ENCODE data around the gene KCND3.

KCND3 gene

DNA sequence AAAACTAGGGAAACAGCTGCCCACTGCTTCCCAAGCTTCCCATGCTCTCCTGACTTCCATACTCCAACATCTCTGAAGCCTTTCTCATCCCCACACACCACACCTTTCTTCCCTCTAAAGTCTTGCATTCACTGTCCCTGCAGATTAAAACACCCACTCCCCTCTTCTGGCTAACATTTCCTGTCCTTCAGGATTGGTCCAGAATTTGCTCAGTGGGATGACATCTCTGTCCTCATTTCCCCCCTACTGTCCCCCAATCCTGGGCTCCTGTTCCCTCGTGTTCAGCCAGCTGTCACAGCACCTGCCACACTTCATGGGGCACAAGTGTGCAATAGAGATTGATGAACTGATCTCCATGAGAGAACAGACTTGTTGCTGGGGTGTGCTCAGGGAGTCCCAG is 82.7 kb downstream of the KCND3 start:
- intact Hi-C loops (cut with DNase I; ENCODE audit: low total_unique reads): loop anchor here (10.0 kb wide), 1 partner anchor 78 kb away; the partner anchor contains the start of gene KCND3
- no peak for DNase-seq
- Histone ChIP-seq H3K27me3 (no peaks in the 10 kb centered on the region), H3K4me3 (no peak overlapping the region), H3K9me3 (no peaks in the 10 kb centered on the region), H3K36me3 (no peaks in the 10 kb centered on the region), H3K27ac (no peak overlapping the region), H3K4me1 (peaks cover 0 to 19% (median 6%) of the 10 kb centered on the region in 4 donors)
- TF ChIP-seq, protein P1, sequence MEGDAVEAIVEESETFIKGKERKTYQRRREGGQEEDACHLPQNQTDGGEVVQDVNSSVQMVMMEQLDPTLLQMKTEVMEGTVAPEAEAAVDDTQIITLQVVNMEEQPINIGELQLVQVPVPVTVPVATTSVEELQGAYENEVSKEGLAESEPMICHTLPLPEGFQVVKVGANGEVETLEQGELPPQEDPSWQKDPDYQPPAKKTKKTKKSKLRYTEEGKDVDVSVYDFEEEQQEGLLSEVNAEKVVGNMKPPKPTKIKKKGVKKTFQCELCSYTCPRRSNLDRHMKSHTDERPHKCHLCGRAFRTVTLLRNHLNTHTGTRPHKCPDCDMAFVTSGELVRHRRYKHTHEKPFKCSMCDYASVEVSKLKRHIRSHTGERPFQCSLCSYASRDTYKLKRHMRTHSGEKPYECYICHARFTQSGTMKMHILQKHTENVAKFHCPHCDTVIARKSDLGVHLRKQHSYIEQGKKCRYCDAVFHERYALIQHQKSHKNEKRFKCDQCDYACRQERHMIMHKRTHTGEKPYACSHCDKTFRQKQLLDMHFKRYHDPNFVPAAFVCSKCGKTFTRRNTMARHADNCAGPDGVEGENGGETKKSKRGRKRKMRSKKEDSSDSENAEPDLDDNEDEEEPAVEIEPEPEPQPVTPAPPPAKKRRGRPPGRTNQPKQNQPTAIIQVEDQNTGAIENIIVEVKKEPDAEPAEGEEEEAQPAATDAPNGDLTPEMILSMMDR (IDR thresholded peaks at IDR 0.05): no peak

DNA sequence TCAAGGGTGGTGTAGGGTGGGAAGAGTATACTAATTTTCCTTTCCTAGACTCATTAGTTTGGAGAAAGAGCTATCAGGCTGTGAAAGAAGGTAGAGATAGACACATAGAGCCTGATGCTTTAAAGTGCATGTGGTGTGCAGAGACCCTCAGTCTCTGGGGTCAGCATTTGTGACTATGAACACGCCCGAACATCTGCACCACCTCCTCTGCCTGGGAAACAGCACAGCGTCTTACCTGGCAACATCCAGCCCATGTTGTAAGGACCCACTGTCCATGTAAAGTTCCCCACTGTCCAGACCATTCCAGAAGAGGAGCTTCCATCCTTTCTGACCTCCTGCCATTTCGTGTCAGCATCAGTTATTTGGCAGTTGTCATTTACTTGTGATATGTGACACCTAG is 83.4 kb downstream of the KCND3 start:
- intact Hi-C loops (cut with DNase I; ENCODE audit: low total_unique reads): loop anchor here (10.0 kb wide), 1 partner anchor 79 kb away; the partner anchor contains the start of gene KCND3
- Histone ChIP-seq H3K4me1 (peaks cover 0 to 19% (median 6%) of the 10 kb centered on the region in 4 donors), H3K27ac (no peak overlapping the region), H3K27me3 (no peaks in the 10 kb centered on the region), H3K9me3 (no peaks in the 10 kb centered on the region), H3K36me3 (no peaks in the 10 kb centered on the region), H3K4me3 (no peak overlapping the region)
- TF ChIP-seq, protein P1 (IDR thresholded peaks at IDR 0.05): no peak
- DNase-seq: no peak

DNA sequence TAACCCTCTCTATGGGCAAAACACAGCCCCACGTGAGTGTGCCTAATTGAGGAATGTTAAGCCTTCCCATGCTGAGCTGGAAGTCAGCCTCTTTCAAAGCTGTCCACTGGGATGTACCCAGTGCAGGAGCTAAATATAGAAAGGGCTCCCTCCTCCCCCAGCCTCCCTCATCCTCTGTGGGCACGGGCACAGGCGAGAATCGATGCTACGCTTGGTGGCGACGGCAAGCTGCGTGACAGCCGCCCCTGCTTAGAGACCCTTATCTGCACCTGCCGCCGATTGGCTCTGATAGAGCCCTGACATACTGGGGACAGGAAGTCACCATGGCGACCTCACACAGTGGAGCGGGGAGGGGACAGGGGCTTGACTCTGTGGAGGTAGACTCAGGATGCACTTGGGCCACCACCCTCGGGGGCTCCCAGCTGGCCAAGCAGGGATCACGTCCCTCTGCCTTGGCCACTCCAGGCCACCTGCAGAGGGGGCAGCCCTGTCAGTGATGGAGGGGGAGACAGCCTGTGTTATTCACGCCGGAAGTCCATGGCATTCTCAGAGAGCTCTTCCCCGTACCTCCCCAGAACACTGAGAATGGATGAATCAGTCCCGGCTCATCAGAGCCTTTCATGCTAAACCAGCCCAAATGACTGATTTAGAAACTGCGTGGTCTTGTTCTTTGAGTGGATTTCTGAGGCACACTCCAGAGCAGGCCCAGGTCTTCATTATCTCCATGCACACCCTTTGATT is 84.8 kb downstream of the KCND3 start:
- Histone ChIP-seq H3K27me3 (no peaks in the 10 kb centered on the region), H3K27ac (peak overlapping the region; percentile 10 to 57), H3K4me3 (peak overlapping the region; percentile 20 to 21), H3K4me1 (peaks cover 0 to 19% (median 6%) of the 10 kb centered on the region in 4 donors), H3K9me3 (no peaks in the 10 kb centered on the region), H3K36me3 (no peaks in the 10 kb centered on the region)
- TF ChIP-seq, protein P1 (IDR thresholded peaks at IDR 0.05): no peak
- DNase-seq: no peak
- intact Hi-C loops (cut with DNase I; ENCODE audit: low total_unique reads): loop anchor here (10.0 kb wide), 1 partner anchor 80 kb away; the partner anchor contains the start of gene KCND3

DNA sequence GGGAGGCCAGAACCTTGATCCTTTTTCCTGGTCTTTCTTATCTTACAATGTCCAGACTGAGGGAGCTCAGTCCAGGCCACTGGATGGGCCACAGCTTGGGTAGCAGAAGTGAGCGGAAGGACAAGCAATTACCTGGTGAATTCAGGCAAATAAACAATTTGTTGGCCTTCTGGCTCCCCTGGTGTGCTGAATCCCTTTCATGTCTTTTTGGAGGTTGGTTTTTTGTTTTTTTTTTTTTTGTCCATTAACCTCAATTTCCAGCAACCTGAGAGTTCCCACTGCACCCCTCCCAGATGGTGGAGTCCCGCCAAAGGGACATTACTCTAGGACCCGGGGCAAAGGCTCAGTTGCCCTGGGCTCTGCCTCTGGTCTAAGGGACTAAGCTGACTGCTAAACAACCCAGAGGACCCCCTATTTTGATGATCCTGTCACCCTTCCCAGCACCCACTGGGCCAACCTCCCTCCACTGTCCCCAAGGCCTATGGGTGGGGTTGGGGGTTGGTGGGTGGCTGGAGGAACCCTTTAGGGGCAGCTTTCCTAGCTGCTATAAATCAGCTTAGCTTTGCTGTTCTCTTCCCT is 85.5 kb downstream of the KCND3 start:
- peak overlapping the region in 1 of 2 donors; percentile 57 for H3K27ac ChIP-seq
- peaks cover 0 to 19% (median 6%) of the 10 kb centered on the region in 4 donors for H3K4me1 ChIP-seq
- intact Hi-C loops (cut with DNase I; ENCODE audit: low total_unique reads): loop anchor here (10.0 kb wide), 1 partner anchor 81 kb away; the partner anchor contains the start of gene KCND3
- H3K4me3 ChIP-seq: no peak overlapping the region
- TF ChIP-seq, protein P1 (IDR thresholded peaks at IDR 0.05): no peak
- no peak for DNase-seq
- H3K36me3 ChIP-seq: no peaks in the 10 kb centered on the region
- H3K9me3 ChIP-seq: no peaks in the 10 kb centered on the region
- H3K27me3 ChIP-seq: no peaks in the 10 kb centered on the region

DNA sequence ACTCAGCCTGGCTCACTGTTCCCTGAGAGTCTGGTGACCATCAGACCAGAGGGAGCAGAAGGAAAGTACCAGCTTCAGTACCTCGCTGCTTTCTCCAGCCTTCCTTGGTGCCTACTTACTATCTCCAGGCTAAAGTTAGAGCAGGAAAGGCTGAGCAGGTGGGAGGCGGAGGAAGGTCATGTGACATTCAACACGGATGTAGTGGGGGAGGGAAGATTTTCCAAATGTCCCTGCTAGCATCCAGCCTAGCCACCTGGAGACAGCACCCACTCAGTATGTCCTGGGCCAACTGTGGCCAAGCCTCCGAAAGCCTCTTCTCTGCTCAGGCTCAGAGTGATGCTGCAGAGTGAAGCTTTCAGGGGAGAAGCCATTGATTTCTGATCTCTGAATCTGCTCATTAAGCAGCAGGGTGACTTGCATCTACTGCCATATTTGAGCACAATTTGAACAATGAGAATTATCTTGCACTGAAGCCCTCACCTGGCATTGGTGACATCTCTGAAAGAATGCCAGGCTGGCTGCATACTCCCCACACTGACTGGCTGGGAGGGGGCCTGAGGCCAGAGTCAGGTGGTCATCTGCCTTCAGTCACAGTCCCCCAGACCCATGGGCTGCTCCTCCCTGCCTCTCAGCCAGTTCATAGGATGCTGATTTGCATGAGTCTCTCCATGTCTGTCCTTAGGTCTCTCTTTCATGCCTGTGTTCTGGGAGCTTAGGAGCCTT is 86.2 kb downstream of the KCND3 start:
- intact Hi-C loops (cut with DNase I; ENCODE audit: low total_unique reads): loop anchor here (10.0 kb wide), 1 partner anchor 81 kb away; the partner anchor contains the start of gene KCND3
- no peak overlapping the region for H3K27ac ChIP-seq
- no peaks in the 10 kb centered on the region for H3K27me3 ChIP-seq
- H3K9me3 ChIP-seq: no peaks in the 10 kb centered on the region
- DNase-seq: no peak
- H3K4me3 ChIP-seq: no peak overlapping the region
- no peaks in the 10 kb centered on the region for H3K36me3 ChIP-seq
- H3K4me1 ChIP-seq: peaks cover 0 to 19% (median 6%) of the 10 kb centered on the region in 4 donors
- TF ChIP-seq, protein P1 (IDR thresholded peaks at IDR 0.05): no peak
